Fibroblast of pulmonary artery (primary cell): ENCODE measurements around the gene WFS1.

Experiments used
- DNase-seq: peaks from one replicate; pipeline ENCODE4 v3.0.0-alpha.2; 2010; ENCODE audit warnings: low read depth
- H3K4me3 ChIP-seq: replicated peaks from 2 replicates; pipeline ENCODE4 v1.5.1; 2011; ENCODE audit warnings: low read depth, mild to moderate bottlenecking, control low read depth, low read length, moderate library complexity
- TF ChIP-seq, protein P1 (sequence below): IDR thresholded peaks from 2 replicates; pipeline ENCODE4 v1.5.1; 2011; ENCODE audit warnings: mild to moderate bottlenecking, control low read depth, low read length, inconsistent platforms; ENCODE audit errors: missing control alignments

WFS1 gene

DNA sequence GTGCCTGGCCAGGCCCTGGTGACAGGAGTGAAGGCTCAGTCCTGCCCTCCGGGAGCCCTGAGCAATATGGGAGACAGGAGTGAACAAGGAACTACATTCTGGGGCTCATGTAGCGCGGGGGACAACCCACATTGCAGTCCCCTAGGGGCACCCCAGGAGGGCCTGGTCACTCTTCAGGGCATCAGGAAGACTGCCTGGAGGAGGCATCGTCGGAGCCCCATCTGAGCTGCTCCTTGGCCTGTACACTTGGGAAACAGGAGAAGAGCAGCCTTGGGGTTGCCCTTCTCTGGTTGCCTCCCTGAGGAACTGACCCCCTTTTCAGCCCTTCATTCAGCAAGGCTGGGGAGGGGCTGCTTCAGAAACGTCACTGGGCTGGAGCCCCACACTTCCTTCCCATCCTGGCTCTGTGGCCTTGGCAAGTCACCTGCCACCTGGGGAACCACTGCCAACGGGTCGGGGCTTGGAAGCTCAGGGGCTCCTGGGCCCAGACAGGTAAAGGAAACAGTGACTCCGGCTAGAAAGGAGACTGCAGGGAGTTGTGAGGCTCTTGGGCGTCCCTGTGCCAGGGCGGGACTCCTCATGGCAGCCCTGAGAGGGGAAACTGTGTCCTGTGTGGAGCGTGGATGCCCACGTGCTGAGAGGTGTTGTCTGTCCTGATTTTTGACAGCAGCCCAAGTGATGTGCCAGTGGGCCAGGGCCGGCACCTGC lies 10.1 kb downstream of the WFS1 start:
- no peak for DNase-seq
- no peak overlapping the region for H3K4me3 ChIP-seq
- TF ChIP-seq, protein P1, sequence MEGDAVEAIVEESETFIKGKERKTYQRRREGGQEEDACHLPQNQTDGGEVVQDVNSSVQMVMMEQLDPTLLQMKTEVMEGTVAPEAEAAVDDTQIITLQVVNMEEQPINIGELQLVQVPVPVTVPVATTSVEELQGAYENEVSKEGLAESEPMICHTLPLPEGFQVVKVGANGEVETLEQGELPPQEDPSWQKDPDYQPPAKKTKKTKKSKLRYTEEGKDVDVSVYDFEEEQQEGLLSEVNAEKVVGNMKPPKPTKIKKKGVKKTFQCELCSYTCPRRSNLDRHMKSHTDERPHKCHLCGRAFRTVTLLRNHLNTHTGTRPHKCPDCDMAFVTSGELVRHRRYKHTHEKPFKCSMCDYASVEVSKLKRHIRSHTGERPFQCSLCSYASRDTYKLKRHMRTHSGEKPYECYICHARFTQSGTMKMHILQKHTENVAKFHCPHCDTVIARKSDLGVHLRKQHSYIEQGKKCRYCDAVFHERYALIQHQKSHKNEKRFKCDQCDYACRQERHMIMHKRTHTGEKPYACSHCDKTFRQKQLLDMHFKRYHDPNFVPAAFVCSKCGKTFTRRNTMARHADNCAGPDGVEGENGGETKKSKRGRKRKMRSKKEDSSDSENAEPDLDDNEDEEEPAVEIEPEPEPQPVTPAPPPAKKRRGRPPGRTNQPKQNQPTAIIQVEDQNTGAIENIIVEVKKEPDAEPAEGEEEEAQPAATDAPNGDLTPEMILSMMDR: no peak

DNA sequence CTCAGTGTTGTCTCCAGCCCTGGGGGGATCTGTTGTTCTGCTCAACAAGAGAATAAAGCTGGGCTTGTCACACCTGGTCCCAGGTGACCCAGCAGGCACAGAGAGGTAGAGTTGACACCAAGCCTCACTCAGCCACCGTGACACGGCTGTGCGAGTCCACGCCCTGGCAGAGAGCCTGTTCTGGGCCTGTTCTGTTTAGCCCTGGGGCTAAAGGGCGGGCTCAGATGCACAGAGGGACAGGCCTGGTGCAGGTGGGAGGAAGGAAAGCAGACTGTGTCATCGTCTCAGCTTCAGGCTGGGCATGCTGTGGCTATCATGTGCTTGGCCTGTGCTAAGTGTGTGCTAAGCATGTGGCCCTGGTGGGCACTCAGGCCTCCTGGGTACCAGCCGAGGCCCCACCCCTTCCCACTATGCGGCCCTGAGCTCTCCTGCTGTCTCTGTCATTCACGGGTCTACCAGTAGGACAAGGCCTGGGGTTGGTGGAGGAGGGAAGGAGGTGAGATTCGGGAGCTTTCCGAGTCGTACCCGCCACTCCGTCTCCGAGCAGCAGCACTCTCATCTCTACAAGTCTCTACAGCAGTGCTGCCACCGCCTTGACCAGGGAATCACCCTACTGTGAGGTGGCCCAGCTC lies 10.8 kb downstream of the WFS1 start:
- H3K4me3 ChIP-seq: no peak overlapping the region
- DNase-seq: no peak
- TF ChIP-seq, protein P1: no peak

DNA sequence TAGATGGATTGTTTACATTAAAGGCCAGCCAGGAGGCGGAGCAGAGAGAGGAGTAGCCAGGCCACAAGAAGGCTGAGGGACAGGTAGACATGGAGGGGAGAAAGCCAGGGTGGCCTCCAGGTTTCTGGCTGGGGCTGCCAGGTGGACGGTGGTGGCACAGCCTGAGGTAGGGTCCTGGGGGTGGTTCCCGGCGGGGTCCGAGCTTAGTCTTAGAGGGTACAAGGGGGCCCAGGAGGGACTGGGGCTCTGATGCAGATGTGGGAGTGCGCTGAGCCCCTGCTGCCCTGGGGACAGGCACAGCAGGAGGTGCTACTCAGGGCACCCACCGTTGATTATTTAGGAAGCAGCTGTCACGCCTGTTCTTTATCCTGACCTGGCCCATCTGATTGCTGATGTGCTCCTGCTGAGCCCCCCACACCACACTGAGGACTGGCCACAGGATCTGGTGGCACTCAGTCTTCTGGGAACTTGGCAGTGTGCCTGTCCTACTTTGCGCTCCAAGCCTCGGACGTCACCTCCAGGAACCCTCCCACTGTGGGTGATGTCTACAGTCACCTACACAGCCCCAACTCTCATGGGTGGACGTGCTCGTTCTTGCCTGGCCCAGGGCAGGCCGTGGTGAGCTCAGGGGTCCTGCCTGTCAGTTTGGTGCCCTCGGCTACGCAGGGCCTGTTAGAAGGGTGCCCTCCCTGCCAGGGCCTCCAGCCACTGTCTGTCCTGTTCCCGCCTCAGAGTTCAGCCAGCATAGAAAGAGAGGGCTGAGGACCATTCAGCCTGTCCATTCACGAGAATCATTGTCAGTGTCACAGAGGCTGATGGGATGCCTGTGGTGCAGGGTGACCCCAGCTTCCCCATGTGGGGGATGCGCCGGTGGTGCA lies 12.0 kb downstream of the WFS1 start:
- TF ChIP-seq, protein P1: no peak
- no peak overlapping the region for H3K4me3 ChIP-seq
- DNase-seq: no peak

DNA sequence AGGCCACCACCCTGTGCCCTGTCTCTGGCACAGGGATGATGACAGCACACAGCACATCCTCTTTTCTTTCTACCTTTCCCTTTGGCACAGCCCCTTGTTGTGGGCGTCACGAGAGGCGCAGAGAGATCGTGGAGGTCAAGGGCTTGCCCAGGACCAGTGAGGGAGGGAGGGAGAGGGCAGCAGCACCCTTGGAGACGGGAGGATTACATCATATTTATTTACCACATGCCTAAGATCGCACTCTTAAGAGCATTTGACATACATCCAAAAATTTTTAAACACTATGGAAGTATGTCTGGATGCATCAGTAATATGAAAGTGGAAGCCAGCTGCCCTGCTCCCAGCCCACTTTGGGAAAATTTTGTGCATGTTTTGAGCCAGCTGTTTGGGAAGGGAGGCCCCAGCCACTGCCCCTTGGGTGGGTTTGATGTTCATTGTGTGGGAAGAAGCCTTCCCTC lies 12.7 kb downstream of the WFS1 start:
- no peak overlapping the region for H3K4me3 ChIP-seq
- DNase-seq: peak; percentile 52
- TF ChIP-seq, protein P1: no peak

DNA sequence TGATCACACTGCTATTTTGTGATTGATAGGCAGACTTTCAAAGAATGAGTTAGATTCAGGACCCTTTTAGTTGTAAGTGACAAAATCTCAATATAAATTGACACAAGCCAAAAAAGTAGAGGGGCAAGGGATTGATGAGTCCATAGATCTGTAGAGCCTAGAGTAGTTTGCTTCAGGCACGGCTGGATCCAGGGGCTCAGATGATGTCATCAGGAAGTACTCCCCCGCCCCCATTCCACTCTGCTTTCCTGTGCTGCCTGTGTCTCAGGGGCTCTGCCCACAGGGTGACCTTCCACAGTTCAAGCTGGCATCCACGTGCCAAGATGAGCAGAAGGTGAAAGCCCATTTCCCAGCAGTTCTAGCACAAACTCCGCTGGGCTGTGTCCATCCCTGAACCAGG lies 13.6 kb downstream of the WFS1 start:
- H3K4me3 ChIP-seq: no peak overlapping the region
- TF ChIP-seq, protein P1: no peak
- DNase-seq: no peak

DNA sequence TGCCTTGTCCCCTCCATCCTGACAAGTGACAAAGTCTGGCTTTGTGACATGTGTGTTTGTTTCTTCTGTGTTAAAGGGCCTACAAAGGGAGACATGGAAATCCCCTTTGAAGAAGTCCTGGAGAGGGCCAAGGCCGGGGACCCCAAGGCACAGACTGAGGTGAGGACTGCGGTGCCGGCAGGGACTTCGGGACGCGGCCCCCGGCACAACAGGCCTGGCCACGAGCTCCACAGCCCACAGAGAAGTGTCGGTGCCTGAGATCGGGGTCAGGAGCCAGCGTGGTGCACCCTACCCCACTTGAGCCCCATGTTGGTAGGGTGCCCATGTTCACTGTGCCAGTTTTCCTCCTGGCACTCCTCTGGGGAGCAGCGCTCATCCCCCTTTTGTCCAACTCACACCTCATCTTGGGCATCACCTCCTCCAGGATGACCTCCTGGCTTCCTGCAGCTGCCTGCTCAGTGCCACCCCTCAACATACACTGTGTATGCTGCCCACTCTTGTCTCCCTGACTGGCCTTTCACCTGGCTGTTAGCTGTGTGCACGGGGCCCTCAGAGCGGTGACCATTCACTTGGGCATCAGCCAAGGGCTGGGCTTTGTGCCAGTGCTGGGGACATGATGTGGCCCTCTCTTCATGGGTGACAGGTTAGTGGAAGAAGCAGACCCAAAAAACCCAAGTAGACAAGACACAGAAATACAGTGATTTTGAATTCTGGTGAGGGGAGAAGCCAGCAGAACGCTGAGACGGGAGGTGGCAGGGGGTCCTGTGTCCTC lies 17.6 kb downstream of the WFS1 start:
- no peak for DNase-seq
- no peak overlapping the region for H3K4me3 ChIP-seq
- TF ChIP-seq, protein P1: no peak
